OCI-LY7 (cell line): ENCODE results near the gene GON4L. TPM values are rescaled to one million over a fixed set of nuclear protein-coding genes. Genes with fewer than 3 reads are reported as not detected.
A peak's percentile ranks its signal among the peaks of the same experiment; 100 is the strongest.

Source experiments
- BruUV-seq: library from RNA; stranded (reverse); fragments of 400-500 nt; replicated peaks from 2 replicates; lab custom pipeline; 2021; lab: Mats Ljungman, UMichigan
- CTCF ChIA-PET: fragments of 300-600 bp; sonication (Branson Sonifier 250); formaldehyde crosslinking; loops from one replicate; lab custom pipeline; 2022; ENCODE audit warnings: antibody characterized with exemption; ENCODE audit not compliant: unreplicated experiment; lab: Charles Lee
- POLR2A ChIA-PET: fragments of 300-600 bp; sonication (Branson Sonifier 250); formaldehyde crosslinking; loops from one replicate; lab custom pipeline; 2022; ENCODE audit warnings: antibody characterized with exemption; lab: Charles Lee
- DNase-seq: peaks from one replicate; pipeline ENCODE4 v3.0.0-alpha.2; 2015; ENCODE audit warnings: low spot score
- H2AFZ ChIP-seq: fragments of 200-600 bp; sonication (generic), shearing (Covaris generic); 2 replicates; pipeline ENCODE4 v1.6.1; 2014; ENCODE audit warnings: mild to moderate bottlenecking, antibody characterized with exemption, low read length, moderate library complexity
- H3K27ac ChIP-seq: fragments of 200-600 bp; sonication (generic); 2 replicates; pipeline ENCODE4 v1.5.1; 2014; ENCODE audit warnings: mixed run types, low read depth, mild to moderate bottlenecking, moderate library complexity, low read length, inconsistent platforms; ENCODE audit not compliant: poor library complexity, severe bottlenecking
- H3K36me3 ChIP-seq: fragments of 200-600 bp; sonication (generic); 2 replicates; pipeline ENCODE4 v1.6.1; 2014; ENCODE audit warnings: mild to moderate bottlenecking, antibody characterized with exemption, low read length, moderate library complexity, mixed read lengths; ENCODE audit not compliant: insufficient read depth
- H3K4me1 ChIP-seq: fragments of 200-600 bp; sonication (generic); 2 replicates; pipeline ENCODE4 v1.5.1; 2014; ENCODE audit warnings: mild to moderate bottlenecking, low read length; ENCODE audit not compliant: insufficient read depth, poor library complexity, severe bottlenecking
- H3K4me2 ChIP-seq: fragments of 200-600 bp; sonication (generic); 2 replicates; pipeline ENCODE4 v1.6.1; 2014; ENCODE audit warnings: mild to moderate bottlenecking, low read length
- H3K4me3 ChIP-seq: fragments of 200-600 bp; sonication (generic); 2 replicates; pipeline ENCODE4 v1.5.1; 2014; ENCODE audit warnings: mild to moderate bottlenecking, low read depth, low read length; ENCODE audit not compliant: poor library complexity, severe bottlenecking
- H3K79me2 ChIP-seq: fragments of 200-600 bp; sonication (generic); 2 replicates; pipeline ENCODE4 v1.6.1; 2016; ENCODE audit warnings: low read depth, mild to moderate bottlenecking, low read length, moderate library complexity, mixed read lengths; ENCODE audit not compliant: insufficient read depth
- H3K9me2 ChIP-seq: fragments of 200-600 bp; sonication (generic); 2 replicates; pipeline ENCODE4 v1.6.1; 2016; ENCODE audit warnings: mild to moderate bottlenecking, low read length, mixed read lengths; ENCODE audit not compliant: insufficient read depth
- H3K9me3 ChIP-seq: fragments of 200-600 bp; sonication (generic); 2 replicates; pipeline ENCODE4 v1.6.1; 2014; ENCODE audit warnings: mild to moderate bottlenecking, mixed run types, low read length, mixed read lengths
- H4K20me1 ChIP-seq: fragments of 200-600 bp; sonication (generic); 2 replicates; pipeline ENCODE4 v1.6.1; 2014; ENCODE audit warnings: mild to moderate bottlenecking, antibody characterized with exemption, low read length, moderate library complexity, mixed read lengths; ENCODE audit not compliant: insufficient read depth
- CTCF ChIP-seq: fragments of 200-600 bp; sonication (generic); conservative IDR thresholded peaks from 2 replicates; pipeline ENCODE4 v1.5.1; 2014; ENCODE audit warnings: mild to moderate bottlenecking, antibody characterized with exemption, low read length, moderate library complexity, mixed read lengths
- EZH2phosphoT487 ChIP-seq: fragments of 200-600 bp; sonication (generic); IDR thresholded peaks from 2 replicates; pipeline ENCODE4 v1.6.1; 2018; ENCODE audit warnings: low read depth, borderline replicate concordance, mild to moderate bottlenecking, mixed run types, antibody characterized with exemption, low read length, moderate library complexity, mixed read lengths
- intact Hi-C: fragments of 100-400 bp; cut with micrococcal nuclease; formaldehyde crosslinking; loops from one replicate; pipeline ENCODE4 v1.10.0; 2022; ENCODE audit not compliant: unreplicated experiment
- total RNA-seq, 2 experiments: library from RNA; depleted of rRNA in 1 of 2; stranded (reverse); fragments of >200 nt in 1 of 2; shearing (Covaris generic) in 1 of 2; gene quantifications; 2 replicates each; pipeline ENCODE4 v1.2.3, GENCODE V29; 2014 to 2022

The GON4L gene
- total RNA-seq, 2 experiments from 2014 or later = 46.0 to 78.0 TPM

GRCh38 chr1:155844860-155845421, 12.1 kb downstream of the GON4L start:
- CTCF ChIA-PET = no interaction called here
- no peaks in the 10 kb centered on the region for H3K9me2 ChIP-seq
- H3K4me1 ChIP-seq = peaks cover 34% of the 10 kb centered on the region
- H3K4me3 ChIP-seq = no peak overlapping the region
- no peak for TF ChIP-seq EZH2phosphoT487
- TF ChIP-seq CTCF = no peak
- DNase-seq = no peak
- H4K20me1 ChIP-seq = no peaks in the 10 kb centered on the region; the same call in 1 of the 2 replicates
- POLR2A ChIA-PET = interaction anchor here (0.5 to 1.1 kb wide), 2 partner anchors 12 to 53 kb away, joined by 3 to 4 read pairs; partner anchors contain the start of gene GON4L
- no TSS peak for BruUV-seq
- no peaks in the 10 kb centered on the region for H3K9me3 ChIP-seq
- peaks cover 93% of the 10 kb centered on the region for H3K79me2 ChIP-seq
- peaks cover 86% of the 10 kb centered on the region for H3K36me3 ChIP-seq
- peak overlapping the region; percentile 20 for H3K27ac ChIP-seq
- no peak overlapping the region; the same call in 1 of the 2 replicates for H3K4me2 ChIP-seq
- no peak overlapping the region for H2AFZ ChIP-seq
- intact Hi-C loops = no loop called here

GRCh38 chr1:155840386-155840785, 16.6 kb downstream of the GON4L start:
- peaks cover 82% of the 10 kb centered on the region for H3K79me2 ChIP-seq
- BruUV-seq = no TSS peak
- ChIA-PET CTCF (no interaction called here), POLR2A (interaction anchor here (0.8 to 1.2 kb wide), 4 partner anchors 10 to 80 kb away, joined by 3 read pairs; no protein-coding TSS in a partner anchor)
- no peak for DNase-seq
- H3K9me2 ChIP-seq = no peaks in the 10 kb centered on the region
- TF ChIP-seq EZH2phosphoT487 (no peak), CTCF (no peak)
- intact Hi-C loops = no loop called here
- no peaks in the 10 kb centered on the region for H3K9me3 ChIP-seq
- H4K20me1 ChIP-seq = no peaks in the 10 kb centered on the region; the same call in 1 of the 2 replicates
- no peak overlapping the region for H3K4me2 ChIP-seq
- H2AFZ ChIP-seq = no peak overlapping the region
- H3K27ac ChIP-seq = no peak overlapping the region
- H3K4me1 ChIP-seq = peaks cover 42% of the 10 kb centered on the region
- no peak overlapping the region for H3K4me3 ChIP-seq
- peaks cover 78% of the 10 kb centered on the region for H3K36me3 ChIP-seq

GRCh38 chr1:155835548-155835947, 21.5 kb downstream of the GON4L start:
- DNase-seq = no peak

More at GRCh38 chr1:155835548-155835947, 21.5 kb downstream of the GON4L start:
- CTCF ChIA-PET = no interaction called here
- no peak for TF ChIP-seq EZH2phosphoT487
- TF ChIP-seq CTCF = no peak
- no peak overlapping the region for H3K27ac ChIP-seq
- H4K20me1 ChIP-seq = no peaks in the 10 kb centered on the region
- peaks cover 68% of the 10 kb centered on the region for H3K36me3 ChIP-seq
- BruUV-seq = no TSS peak
- H3K79me2 ChIP-seq = peaks cover 67% of the 10 kb centered on the region
- intact Hi-C loops = no loop called here
- H3K4me1 ChIP-seq = peaks cover 52% of the 10 kb centered on the region
- H3K4me3 ChIP-seq = no peak overlapping the region
- H3K4me2 ChIP-seq = no peak overlapping the region
- no peak overlapping the region for H2AFZ ChIP-seq
- H3K9me3 ChIP-seq = peaks cover 5% of the 10 kb centered on the region; the same call in 1 of the 2 replicates
- H3K9me2 ChIP-seq = no peaks in the 10 kb centered on the region
- POLR2A ChIA-PET = interaction anchor here (0.7 kb wide), 1 partner anchor 26 kb away, joined by 5 read pairs; no protein-coding TSS in a partner anchor
